ENCODE data around the gene HS3ST5.
"Not testable (repeated sequence)": the region's sequence is repeated elsewhere in the genome, so short reads cannot be mapped to it uniquely, and the experiment has no call there.

DNA sequence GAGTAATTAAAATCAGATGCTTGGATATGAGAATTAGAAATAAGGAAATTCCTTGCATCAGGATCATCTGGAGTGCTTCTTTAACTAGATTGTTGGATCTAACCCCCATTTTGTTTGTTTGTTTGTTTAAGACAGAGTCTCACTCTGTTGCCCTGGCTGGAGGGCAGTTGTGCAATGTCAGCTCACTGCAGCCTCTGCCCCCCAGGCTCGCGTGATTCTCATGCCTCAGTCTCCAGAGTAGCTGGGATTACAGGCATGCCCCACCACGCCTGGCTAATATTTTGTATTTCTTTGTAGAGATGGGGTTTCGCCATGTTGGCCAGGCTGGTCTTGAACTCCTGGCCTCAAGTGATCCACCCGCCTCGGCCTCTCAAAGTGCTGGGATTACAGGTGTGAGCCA, 29.0 kb downstream of the HS3ST5 start:
- not testable (repeated sequence) for TF ChIP-seq POLR2A, CTCF (IDR thresholded peaks at IDR 0.05)

Measured in prostate gland (tissue), 2 donors.